ENCODE results near the gene LKAAEAR1.

- no peak for TF ChIP-seq EZH2 (IDR thresholded peaks at IDR 0.05; ENCODE audit: low read depth, unreplicated experiment)
- no peak for TF ChIP-seq EZH2phosphoT487 (IDR thresholded peaks at IDR 0.05; ENCODE audit: unreplicated experiment)
- no peak for TF ChIP-seq CTCF (conservative IDR thresholded peaks at IDR 0.05; ENCODE audit: low read depth in 2 of 2)
These were observed 35.6 kb upstream of the LKAAEAR1 start for GRCh38 chr20:64119681-64120341.
